Measurements from ENCODE around the gene MED8. TPM values are rescaled to one million over a fixed set of nuclear protein-coding genes. Genes with fewer than 3 reads are reported as not detected.

MED8 gene
- total and polyA plus RNA-seq, 10 of the 15 experiments (the other 5 are each of a cell fraction or from before 2014, with no cell fraction given): 20.2 to 61.7 (median 39.5) TPM

DNA sequence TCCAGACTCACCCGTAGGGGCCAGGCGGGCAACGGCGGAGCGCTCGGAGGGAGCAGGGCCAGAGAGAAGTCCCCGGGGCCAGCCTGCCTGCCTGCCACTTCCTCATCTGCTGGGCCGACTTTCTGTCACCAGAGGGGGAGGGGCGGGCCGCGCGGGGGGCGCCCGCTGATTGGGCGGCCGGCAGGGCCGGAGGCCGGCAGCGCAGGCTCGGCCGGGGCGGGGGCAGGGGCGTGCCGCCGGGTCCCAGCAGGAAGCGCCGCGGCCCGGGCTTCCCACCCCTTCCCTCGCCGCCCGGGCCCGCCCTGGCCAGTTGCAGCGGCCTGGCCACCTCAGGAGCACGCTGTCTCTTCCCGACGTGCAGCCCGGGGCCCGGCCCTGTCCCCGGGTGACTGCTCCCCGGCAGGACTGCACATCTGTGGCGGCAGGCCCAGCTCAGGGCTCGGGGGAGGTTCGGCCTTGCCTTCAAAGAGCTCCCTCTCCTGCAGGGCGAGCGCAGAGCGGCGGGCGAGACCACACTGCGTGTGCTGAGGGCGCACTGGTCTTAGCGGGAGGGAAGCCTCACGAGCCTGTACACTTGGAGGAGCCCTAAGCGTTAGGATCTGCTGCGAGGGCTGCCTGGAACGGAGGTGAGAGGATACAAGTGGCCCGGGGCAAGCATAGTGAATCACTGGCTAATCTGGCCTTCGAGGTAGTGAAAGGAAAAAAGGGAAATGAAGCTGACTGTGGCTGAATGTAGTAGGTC, 21.5 kb downstream of the MED8 start, which contains the start of gene ELOVL1 (continued):
- TF ChIP-seq KAT2A (conservative IDR thresholded peaks at IDR 0.05; ENCODE audit: control insufficient read depth, low read depth, low read length): no peak
- TF ChIP-seq, protein P1, sequence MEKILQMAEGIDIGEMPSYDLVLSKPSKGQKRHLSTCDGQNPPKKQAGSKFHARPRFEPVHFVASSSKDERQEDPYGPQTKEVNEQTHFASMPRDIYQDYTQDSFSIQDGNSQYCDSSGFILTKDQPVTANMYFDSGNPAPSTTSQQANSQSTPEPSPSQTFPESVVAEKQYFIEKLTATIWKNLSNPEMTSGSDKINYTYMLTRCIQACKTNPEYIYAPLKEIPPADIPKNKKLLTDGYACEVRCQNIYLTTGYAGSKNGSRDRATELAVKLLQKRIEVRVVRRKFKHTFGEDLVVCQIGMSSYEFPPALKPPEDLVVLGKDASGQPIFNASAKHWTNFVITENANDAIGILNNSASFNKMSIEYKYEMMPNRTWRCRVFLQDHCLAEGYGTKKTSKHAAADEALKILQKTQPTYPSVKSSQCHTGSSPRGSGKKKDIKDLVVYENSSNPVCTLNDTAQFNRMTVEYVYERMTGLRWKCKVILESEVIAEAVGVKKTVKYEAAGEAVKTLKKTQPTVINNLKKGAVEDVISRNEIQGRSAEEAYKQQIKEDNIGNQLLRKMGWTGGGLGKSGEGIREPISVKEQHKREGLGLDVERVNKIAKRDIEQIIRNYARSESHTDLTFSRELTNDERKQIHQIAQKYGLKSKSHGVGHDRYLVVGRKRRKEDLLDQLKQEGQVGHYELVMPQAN (conservative IDR thresholded peaks at IDR 0.05): peak; percentile 89
- TF ChIP-seq BCL11A (IDR thresholded peaks at IDR 0.05; ENCODE audit: low read depth, low read length): no peak
- no peak for TF ChIP-seq WRNIP1 (IDR thresholded peaks at IDR 0.05; ENCODE audit: borderline replicate concordance, low read depth, low read length)
- TF ChIP-seq SMC3 (IDR thresholded peaks at IDR 0.05; ENCODE audit: borderline replicate concordance, low read length): peak; percentile 24; the same call in 1 of the 2 replicates
- TF ChIP-seq YY1 (IDR thresholded peaks at IDR 0.05; ENCODE audit: low read depth, low read length): peak; percentile 26; the same call in 1 of the 2 replicates
- TF ChIP-seq, protein P2, sequence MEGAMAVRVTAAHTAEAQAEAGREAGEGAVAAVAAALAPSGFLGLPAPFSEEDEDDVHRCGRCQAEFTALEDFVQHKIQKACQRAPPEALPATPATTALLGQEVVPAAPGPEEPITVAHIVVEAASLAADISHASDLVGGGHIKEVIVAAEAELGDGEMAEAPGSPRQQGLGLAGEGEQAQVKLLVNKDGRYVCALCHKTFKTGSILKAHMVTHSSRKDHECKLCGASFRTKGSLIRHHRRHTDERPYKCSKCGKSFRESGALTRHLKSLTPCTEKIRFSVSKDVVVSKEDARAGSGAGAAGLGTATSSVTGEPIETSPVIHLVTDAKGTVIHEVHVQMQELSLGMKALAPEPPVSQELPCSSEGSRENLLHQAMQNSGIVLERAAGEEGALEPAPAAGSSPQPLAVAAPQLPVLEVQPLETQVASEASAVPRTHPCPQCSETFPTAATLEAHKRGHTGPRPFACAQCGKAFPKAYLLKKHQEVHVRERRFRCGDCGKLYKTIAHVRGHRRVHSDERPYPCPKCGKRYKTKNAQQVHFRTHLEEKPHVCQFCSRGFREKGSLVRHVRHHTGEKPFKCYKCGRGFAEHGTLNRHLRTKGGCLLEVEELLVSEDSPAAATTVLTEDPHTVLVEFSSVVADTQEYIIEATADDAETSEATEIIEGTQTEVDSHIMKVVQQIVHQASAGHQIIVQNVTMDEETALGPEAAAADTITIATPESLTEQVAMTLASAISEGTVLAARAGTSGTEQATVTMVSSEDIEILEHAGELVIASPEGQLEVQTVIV (IDR thresholded peaks at IDR 0.05; ENCODE audit: borderline replicate concordance, partially characterized antibody): peak; percentile 47
- TF ChIP-seq NFYB (IDR thresholded peaks at IDR 0.05; ENCODE audit: insufficient read depth, low read depth, low read length): peak; percentile 63; the same call in 1 of the 2 replicates
- no peak for TF ChIP-seq RCOR1 (conservative IDR thresholded peaks at IDR 0.05; ENCODE audit: low read depth, low read length)
- peak; percentile 66 for TF ChIP-seq NBN (IDR thresholded peaks at IDR 0.05)
- no peak for TF ChIP-seq CBX3 (IDR thresholded peaks at IDR 0.05; ENCODE audit: borderline replicate concordance, low read depth)
- TF ChIP-seq GATAD2B (conservative IDR thresholded peaks at IDR 0.05; ENCODE audit: low read depth): peak; percentile 96
- peak; percentile 94 for TF ChIP-seq POLR2A (IDR thresholded peaks at IDR 0.05; ENCODE audit: low read depth, low read length)
- 0 out of 2 replicates have a peak, but pooled peaks have one; percentile 20 for TF ChIP-seq PAX5 (IDR thresholded peaks at IDR 0.05; ENCODE audit: borderline replicate concordance, low read depth, low read length)
- TF ChIP-seq ASH2L (IDR thresholded peaks at IDR 0.05; ENCODE audit: borderline replicate concordance, low read depth): no peak
- 0 out of 2 replicates have a peak, but pooled peaks have one; percentile 26 for TF ChIP-seq TARDBP (IDR thresholded peaks at IDR 0.05; ENCODE audit: borderline replicate concordance)
- TF ChIP-seq SMAD5 (IDR thresholded peaks at IDR 0.05; ENCODE audit: low read depth): peak; percentile 70
- TF ChIP-seq HDGF (IDR thresholded peaks at IDR 0.05): peak; percentile 76
- peak in 1 of 2 experiments; percentile 42; a peak in 1 of 3 replicates for TF ChIP-seq EGR1 (IDR thresholded peaks at IDR 0.05; ENCODE audit: borderline replicate concordance in 1 of 2, low read depth in 2 of 2, low read length in 2 of 2)
- 0 out of 2 replicates have a peak, but pooled peaks have one; percentile 15 for TF ChIP-seq EED (IDR thresholded peaks at IDR 0.05; ENCODE audit: low read depth)
- TF ChIP-seq YBX1 (IDR thresholded peaks at IDR 0.05): no peak
- no peak for TF ChIP-seq RFX5 (IDR thresholded peaks at IDR 0.05; ENCODE audit: low read depth, low read length)
- TF ChIP-seq MYC (IDR thresholded peaks at IDR 0.05; ENCODE audit: insufficient read depth, insufficient read length, insufficient replicate concordance, low read length, severe bottlenecking): peak; percentile 67
- no peak for TF ChIP-seq RAD51 (IDR thresholded peaks at IDR 0.05)
- TF ChIP-seq CHD2 (IDR thresholded peaks at IDR 0.05; ENCODE audit: borderline replicate concordance, low read depth, low read length): peak; percentile 58
- no peak for TF ChIP-seq JUND (IDR thresholded peaks at IDR 0.05; ENCODE audit: low read depth, low read length)
- TF ChIP-seq NFXL1 (IDR thresholded peaks at IDR 0.05; ENCODE audit: borderline replicate concordance): no peak
